ENCODE data around the gene CACNA2D3. TPM values are rescaled to one million over a fixed set of nuclear protein-coding genes. Genes with fewer than 3 reads are reported as not detected.

CACNA2D3 gene
- total RNA-seq, 2 experiments from 2014 or later: not detected

DNA sequence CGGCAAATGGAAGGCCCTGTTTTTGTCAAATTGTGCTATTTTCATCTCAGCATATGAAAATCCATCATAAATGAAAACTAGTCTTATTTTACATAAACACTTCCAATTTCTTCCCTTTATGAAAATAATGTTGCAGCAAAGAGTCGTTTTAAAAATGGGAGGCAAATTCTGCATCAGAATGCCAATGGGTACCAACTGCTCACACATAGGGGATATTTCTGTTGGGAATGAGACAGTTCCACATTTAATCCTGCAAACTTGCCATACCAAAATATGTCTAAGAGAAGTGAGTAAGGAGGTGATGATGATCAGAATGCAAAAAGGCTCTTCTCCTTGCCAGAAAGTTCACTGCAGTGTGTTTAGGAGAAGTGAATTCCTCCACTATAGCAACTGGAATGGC lies 391.7 kb downstream of the CACNA2D3 start:
- Histone ChIP-seq H2AFZ (ENCODE audit: low read length) (no peak overlapping the region), H3K4me3 (ENCODE audit: low read depth, low read length, poor library complexity, severe bottlenecking) (no peak overlapping the region), H3K9me2 (ENCODE audit: insufficient read depth, low read length) (no peaks in the 10 kb centered on the region), H4K20me1 (ENCODE audit: insufficient read depth, low read length) (no peaks in the 10 kb centered on the region), H3K9me3 (ENCODE audit: low read length) (no peaks in the 10 kb centered on the region), H3K79me2 (ENCODE audit: insufficient read depth, low read depth, low read length) (no peaks in the 10 kb centered on the region), H3K4me2 (ENCODE audit: low read length) (no peak overlapping the region), H3K27ac (ENCODE audit: low read depth, low read length, poor library complexity, severe bottlenecking) (no peak overlapping the region), H3K36me3 (ENCODE audit: insufficient read depth, low read length) (no peaks in the 10 kb centered on the region), H3K4me1 (ENCODE audit: insufficient read depth, low read length, poor library complexity, severe bottlenecking) (no peaks in the 10 kb centered on the region)
- TF ChIP-seq, protein P1, sequence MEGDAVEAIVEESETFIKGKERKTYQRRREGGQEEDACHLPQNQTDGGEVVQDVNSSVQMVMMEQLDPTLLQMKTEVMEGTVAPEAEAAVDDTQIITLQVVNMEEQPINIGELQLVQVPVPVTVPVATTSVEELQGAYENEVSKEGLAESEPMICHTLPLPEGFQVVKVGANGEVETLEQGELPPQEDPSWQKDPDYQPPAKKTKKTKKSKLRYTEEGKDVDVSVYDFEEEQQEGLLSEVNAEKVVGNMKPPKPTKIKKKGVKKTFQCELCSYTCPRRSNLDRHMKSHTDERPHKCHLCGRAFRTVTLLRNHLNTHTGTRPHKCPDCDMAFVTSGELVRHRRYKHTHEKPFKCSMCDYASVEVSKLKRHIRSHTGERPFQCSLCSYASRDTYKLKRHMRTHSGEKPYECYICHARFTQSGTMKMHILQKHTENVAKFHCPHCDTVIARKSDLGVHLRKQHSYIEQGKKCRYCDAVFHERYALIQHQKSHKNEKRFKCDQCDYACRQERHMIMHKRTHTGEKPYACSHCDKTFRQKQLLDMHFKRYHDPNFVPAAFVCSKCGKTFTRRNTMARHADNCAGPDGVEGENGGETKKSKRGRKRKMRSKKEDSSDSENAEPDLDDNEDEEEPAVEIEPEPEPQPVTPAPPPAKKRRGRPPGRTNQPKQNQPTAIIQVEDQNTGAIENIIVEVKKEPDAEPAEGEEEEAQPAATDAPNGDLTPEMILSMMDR (conservative IDR thresholded peaks at IDR 0.05; ENCODE audit: low read length): no peak
- no peak for TF ChIP-seq EZH2phosphoT487 (IDR thresholded peaks at IDR 0.05; ENCODE audit: borderline replicate concordance, low read depth, low read length)
- intact Hi-C loops (cut with micrococcal nuclease; ENCODE audit: unreplicated experiment): no loop called here
- BruUV-seq (replicated peaks): no TSS peak
- CTCF ChIA-PET (ENCODE audit: unreplicated experiment): no interaction called here
- POLR2A ChIA-PET: no interaction called here
- no peak for DNase-seq (ENCODE audit: low spot score)

DNA sequence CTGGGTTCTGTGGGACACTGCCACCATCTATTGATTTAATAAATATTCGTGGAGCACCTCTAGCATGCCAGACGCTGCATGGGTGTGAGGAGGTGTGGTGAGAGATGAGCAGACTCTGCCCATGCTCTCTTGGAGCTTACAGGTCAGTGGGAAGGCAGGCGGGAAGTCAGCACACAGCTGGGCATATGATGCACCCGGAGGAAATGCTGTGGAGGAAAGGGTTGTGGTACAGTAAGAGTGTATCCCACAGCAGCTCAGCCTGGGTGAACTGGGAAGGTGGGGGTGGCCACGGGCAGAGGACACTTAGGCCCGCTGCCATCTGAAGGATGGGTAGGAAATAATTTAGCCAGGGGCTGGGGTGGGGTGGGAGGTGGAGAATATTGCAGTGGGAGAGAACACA lies 392.1 kb downstream of the CACNA2D3 start:
- H3K27ac ChIP-seq (ENCODE audit: low read depth, low read length, poor library complexity, severe bottlenecking): no peak overlapping the region
- POLR2A ChIA-PET: no interaction called here
- H3K79me2 ChIP-seq (ENCODE audit: insufficient read depth, low read depth, low read length): no peaks in the 10 kb centered on the region
- no peaks in the 10 kb centered on the region for H3K4me1 ChIP-seq (ENCODE audit: insufficient read depth, low read length, poor library complexity, severe bottlenecking)
- no peaks in the 10 kb centered on the region for H3K9me3 ChIP-seq (ENCODE audit: low read length)
- DNase-seq (ENCODE audit: low spot score): no peak
- no peaks in the 10 kb centered on the region for H3K36me3 ChIP-seq (ENCODE audit: insufficient read depth, low read length)
- H4K20me1 ChIP-seq (ENCODE audit: insufficient read depth, low read length): no peaks in the 10 kb centered on the region
- no peak overlapping the region for H3K4me3 ChIP-seq (ENCODE audit: low read depth, low read length, poor library complexity, severe bottlenecking)
- intact Hi-C loops (cut with micrococcal nuclease; ENCODE audit: unreplicated experiment): no loop called here
- TF ChIP-seq, protein P1 (conservative IDR thresholded peaks at IDR 0.05; ENCODE audit: low read length): no peak
- TF ChIP-seq EZH2phosphoT487 (IDR thresholded peaks at IDR 0.05; ENCODE audit: borderline replicate concordance, low read depth, low read length): no peak
- H2AFZ ChIP-seq (ENCODE audit: low read length): no peak overlapping the region
- BruUV-seq (replicated peaks): no TSS peak
- no peaks in the 10 kb centered on the region for H3K9me2 ChIP-seq (ENCODE audit: insufficient read depth, low read length)
- CTCF ChIA-PET (ENCODE audit: unreplicated experiment): no interaction called here
- no peak overlapping the region for H3K4me2 ChIP-seq (ENCODE audit: low read length)

DNA sequence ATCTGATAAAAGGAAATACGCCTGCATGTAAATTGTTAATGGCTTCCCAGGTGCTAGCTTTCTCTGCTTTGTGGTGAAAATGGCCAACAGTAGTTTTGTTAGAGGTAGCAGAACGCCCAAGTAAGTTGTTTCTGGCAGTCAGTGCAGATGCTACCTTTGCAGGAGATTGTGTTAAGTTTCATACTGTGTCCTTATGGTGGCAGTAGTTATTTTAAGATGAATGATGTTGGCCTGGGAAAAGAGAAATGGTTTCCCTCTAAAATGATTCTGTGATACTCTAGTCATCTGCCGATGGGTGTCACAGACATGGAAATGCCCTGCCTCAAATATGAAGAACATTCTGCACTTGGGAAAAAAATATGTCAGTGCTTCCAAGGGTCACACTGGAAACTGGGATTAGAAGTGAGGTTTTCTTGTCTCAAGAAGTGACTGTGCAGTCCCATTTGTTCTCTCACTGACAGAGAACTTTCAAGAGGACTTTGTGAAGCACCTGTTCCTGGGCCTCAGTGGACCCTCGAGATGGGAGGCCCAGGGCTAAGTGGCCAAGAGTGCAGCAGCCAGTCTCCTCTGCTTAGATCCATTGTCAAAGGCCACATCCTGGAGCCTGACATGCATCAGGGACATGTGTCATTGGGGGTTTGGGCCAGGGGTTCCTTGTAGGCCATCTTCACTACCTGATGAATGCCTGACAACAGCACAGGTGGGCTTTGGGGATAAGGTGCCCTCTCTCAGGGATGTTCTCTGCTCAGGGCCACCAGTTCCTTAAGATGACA lies 393.3 kb downstream of the CACNA2D3 start:
- H3K4me1 ChIP-seq (ENCODE audit: insufficient read depth, low read length, poor library complexity, severe bottlenecking): no peaks in the 10 kb centered on the region
- H3K9me2 ChIP-seq (ENCODE audit: insufficient read depth, low read length): no peaks in the 10 kb centered on the region
- ChIA-PET POLR2A (interaction anchor here (0.6 kb wide), 1 partner anchor 723 kb away, joined by 3 read pairs; no protein-coding TSS in a partner anchor), CTCF (ENCODE audit: unreplicated experiment) (no interaction called here)
- no peak overlapping the region for H3K4me2 ChIP-seq (ENCODE audit: low read length)
- no peaks in the 10 kb centered on the region for H3K79me2 ChIP-seq (ENCODE audit: insufficient read depth, low read depth, low read length)
- no peaks in the 10 kb centered on the region for H3K36me3 ChIP-seq (ENCODE audit: insufficient read depth, low read length)
- TF ChIP-seq, protein P1 (conservative IDR thresholded peaks at IDR 0.05; ENCODE audit: low read length): no peak
- TF ChIP-seq EZH2phosphoT487 (IDR thresholded peaks at IDR 0.05; ENCODE audit: borderline replicate concordance, low read depth, low read length): no peak
- DNase-seq (ENCODE audit: low spot score): no peak
- no peak overlapping the region for H3K27ac ChIP-seq (ENCODE audit: low read depth, low read length, poor library complexity, severe bottlenecking)
- intact Hi-C loops (cut with micrococcal nuclease; ENCODE audit: unreplicated experiment): no loop called here
- BruUV-seq (replicated peaks): no TSS peak
- H4K20me1 ChIP-seq (ENCODE audit: insufficient read depth, low read length): no peaks in the 10 kb centered on the region
- no peak overlapping the region for H2AFZ ChIP-seq (ENCODE audit: low read length)
- no peaks in the 10 kb centered on the region for H3K9me3 ChIP-seq (ENCODE audit: low read length)
- H3K4me3 ChIP-seq (ENCODE audit: low read depth, low read length, poor library complexity, severe bottlenecking): no peak overlapping the region
